Epithelial cell of proximal tubule (primary cell): ENCODE data around the gene ZSCAN12. TPM values are rescaled to one million over a fixed set of nuclear protein-coding genes. Genes with fewer than 3 reads are reported as not detected.

ENCODE experiments used
- DNase-seq: peaks from one replicate; pipeline ENCODE4 v3.0.0-alpha.2; 2011; ENCODE audit warnings: low read depth
- H3K4me3 ChIP-seq: 2 replicates; pipeline ENCODE4 v1.5.1; 2011; ENCODE audit warnings: low read depth, mild to moderate bottlenecking, low read length
- CTCF ChIP-seq: conservative IDR thresholded peaks from 2 replicates; pipeline ENCODE4 v1.5.1; 2012; ENCODE audit warnings: low read depth, mild to moderate bottlenecking, low read length
- total RNA-seq: library from RNA; depleted of rRNA; stranded (reverse); fragments of >200 nt; gene quantifications from 2 replicates; pipeline ENCODE4 v1.2.3, GENCODE V29; 2015

Gene ZSCAN12
- total RNA-seq, 1 donor from 2014 or later = 4.9 TPM

DNA sequence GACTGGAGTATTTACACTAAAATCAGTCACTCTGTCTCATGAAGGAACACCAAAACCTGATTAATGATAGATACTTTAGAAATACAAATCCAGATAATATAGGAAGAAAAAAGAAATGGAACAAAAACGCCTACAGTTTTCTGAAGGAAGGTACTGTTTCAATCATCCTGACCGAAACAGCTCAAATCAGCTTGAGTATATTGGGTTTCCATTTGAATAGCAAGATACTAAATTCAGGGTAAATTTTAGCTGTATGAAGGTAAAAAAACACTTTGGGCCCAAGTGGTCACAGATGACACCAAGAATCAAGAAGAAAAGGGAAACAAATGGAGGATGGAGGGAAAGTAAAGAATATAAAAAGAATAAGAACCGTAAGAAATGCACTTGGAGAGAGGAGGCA lies 36.9 kb upstream of the ZSCAN12 start:
- no peak for TF ChIP-seq CTCF

GRCh38 chr6:28433119-28433518 lies 33.6 kb upstream of the ZSCAN12 start:
- DNase-seq = no peak
- peak; percentile 7 for TF ChIP-seq CTCF
- no peak overlapping the region for H3K4me3 ChIP-seq

More for the DNA sequence above, 36.9 kb upstream of the ZSCAN12 start:
- no peak overlapping the region for H3K4me3 ChIP-seq
- no peak for DNase-seq

DNA sequence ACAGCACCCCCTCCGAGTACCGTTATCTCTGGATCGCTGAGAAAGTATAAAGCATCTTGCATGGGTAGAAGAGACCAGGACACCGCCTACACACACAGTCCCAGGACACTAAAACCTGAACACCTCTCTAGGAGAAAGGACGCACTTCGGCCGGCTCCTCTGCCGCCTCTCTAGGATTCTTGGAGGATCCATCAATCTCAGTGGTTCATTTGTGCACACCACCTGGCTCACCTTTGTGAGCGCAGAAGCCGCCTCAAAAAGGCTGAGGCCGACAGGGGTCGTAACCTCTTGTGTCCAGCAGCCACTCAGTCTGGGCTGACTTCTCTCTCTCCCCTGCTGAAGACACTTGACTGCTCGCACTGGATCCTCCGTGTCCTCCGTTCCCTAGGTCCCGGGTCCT lies 30.2 kb upstream of the ZSCAN12 start:
- H3K4me3 ChIP-seq = no peak overlapping the region
- no peak for DNase-seq
- TF ChIP-seq CTCF = no peak

DNA sequence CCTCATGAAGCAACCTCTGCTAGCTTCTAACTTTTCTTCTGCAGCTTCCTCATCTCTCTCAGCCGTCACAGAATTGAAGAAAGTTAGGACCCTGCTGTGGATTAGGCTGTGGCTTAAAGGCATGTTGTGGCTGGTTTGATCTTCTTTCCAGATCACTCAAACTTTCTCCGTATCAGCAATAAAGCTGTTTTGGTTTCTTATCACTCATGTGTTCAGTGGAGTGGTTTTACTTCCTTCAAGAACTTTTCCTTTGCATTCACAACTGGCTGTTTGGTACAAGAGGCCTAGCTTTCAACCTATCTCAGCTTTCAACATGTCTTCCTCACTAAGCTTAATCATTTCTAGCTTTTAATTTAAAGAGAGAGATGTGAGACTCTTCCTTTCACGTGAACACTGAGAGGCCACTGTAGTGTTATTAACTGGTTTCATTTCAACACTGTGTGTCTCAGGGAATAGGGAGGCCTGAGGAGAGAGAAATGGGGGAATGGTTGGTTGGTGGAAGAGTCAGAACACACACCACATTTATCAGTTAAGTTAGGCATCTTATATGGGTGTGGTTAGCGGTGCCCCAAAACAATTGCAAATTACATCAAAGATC lies 26.5 kb upstream of the ZSCAN12 start:
- DNase-seq = no peak
- H3K4me3 ChIP-seq = no peak overlapping the region
- TF ChIP-seq CTCF = no peak

- no peak for TF ChIP-seq CTCF
- H3K4me3 ChIP-seq = no peak overlapping the region
- no peak for DNase-seq
Measured at GRCh38 chr6:28424163-28424562, 24.6 kb upstream of the ZSCAN12 start.

DNA sequence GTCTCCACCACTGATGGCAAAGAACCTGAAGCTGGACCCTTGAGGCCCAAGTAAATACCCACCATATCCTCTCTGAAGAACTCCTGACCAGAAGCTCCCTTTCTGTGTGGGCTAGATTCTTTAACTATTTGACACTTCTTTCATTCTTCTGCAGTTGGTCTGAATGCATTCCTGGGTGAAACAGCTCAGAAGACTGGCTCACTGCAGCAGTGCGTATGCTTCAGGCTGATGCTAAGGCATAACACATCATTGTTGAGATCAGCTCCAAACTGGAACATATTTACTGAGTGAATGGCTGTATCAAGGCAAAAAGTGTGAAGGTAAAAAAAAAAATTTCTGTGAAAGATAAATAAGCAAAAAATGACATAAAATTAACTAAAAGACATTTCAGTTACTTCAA lies 24.0 kb upstream of the ZSCAN12 start:
- DNase-seq = no peak
- TF ChIP-seq CTCF = no peak
- H3K4me3 ChIP-seq = no peak overlapping the region

DNA sequence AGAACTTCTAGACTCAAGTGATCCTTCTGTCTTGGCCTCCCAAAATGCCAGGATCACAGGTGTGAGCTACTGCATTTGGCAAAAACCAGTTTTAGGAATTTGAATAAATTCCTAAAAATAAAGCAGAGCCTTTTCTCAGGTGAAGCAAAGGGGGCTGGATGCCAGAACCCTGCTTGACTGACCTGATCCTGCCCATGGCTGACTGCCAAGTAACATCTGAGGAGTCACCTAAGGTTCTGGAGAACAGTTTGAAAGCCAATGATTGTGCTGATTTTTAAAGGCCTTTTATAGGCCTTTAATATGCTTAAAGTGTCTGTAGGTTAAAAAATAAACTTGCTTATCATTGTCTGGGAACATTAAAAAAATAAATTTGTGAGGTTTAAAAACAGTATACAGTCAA lies 14.1 kb upstream of the ZSCAN12 start:
- DNase-seq = no peak
- no peak for TF ChIP-seq CTCF
- no peak overlapping the region for H3K4me3 ChIP-seq
